HG02970 (cell line): ENCODE data around the gene PDCD1.
"Not testable (repeated sequence)": the region's sequence is repeated elsewhere in the genome, so short reads cannot be mapped to it uniquely, and the experiment has no call there.

Experiments
- ATAC-seq: cut with Tn5 transposase; IDR thresholded peaks from one replicate; pipeline ENCODE4 v1.9.1; 2021; ENCODE audit warnings: mild to moderate bottlenecking, moderate library complexity, moderate number of reproducible peaks; ENCODE audit not compliant: unreplicated experiment, low FRiP score

Gene PDCD1

DNA sequence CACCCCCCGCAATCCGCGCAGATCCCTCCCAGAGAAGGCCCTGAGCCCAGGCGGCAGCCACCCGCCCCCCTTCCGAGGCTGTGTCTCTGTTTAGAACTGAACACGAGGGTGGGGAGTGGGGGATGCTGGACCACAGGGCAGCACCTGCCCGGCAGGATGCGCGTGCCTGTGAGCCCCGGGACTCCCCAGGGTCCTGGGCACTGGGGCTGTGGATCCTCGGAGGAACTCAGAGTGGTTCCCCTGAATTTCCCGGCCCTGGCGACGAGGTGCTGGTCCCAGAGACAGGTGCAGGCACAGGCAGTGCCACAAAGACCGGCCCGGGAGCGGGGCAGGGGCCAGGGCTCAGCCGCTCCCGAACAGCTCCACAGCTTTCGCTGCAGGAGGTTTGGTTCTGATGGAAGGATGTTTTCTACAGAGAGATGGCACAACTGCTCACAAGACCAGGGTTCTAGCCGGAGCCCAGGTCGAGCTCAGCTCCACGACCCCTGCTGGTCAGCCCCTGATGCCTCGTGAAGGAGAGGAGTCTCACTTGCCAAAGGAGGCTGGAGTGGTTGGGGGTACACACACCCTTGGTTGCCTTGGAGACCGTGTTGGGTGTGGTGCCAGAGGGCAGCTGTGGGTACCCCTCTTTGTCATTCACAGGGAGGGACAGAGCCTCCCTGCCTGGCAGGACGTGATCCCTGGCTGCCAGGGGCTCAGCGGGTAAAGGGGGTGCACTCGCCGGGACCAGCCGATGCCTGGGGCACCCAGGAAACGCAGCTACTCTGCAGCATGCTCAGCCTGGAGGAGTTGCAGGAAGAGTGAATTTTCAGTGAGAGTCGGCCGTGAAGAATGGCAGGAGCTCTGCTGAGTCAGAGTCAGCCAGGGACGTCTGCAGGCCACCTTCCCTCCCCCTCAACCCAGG lies 54.1 kb downstream of the PDCD1 start:
- no peak for ATAC-seq

DNA sequence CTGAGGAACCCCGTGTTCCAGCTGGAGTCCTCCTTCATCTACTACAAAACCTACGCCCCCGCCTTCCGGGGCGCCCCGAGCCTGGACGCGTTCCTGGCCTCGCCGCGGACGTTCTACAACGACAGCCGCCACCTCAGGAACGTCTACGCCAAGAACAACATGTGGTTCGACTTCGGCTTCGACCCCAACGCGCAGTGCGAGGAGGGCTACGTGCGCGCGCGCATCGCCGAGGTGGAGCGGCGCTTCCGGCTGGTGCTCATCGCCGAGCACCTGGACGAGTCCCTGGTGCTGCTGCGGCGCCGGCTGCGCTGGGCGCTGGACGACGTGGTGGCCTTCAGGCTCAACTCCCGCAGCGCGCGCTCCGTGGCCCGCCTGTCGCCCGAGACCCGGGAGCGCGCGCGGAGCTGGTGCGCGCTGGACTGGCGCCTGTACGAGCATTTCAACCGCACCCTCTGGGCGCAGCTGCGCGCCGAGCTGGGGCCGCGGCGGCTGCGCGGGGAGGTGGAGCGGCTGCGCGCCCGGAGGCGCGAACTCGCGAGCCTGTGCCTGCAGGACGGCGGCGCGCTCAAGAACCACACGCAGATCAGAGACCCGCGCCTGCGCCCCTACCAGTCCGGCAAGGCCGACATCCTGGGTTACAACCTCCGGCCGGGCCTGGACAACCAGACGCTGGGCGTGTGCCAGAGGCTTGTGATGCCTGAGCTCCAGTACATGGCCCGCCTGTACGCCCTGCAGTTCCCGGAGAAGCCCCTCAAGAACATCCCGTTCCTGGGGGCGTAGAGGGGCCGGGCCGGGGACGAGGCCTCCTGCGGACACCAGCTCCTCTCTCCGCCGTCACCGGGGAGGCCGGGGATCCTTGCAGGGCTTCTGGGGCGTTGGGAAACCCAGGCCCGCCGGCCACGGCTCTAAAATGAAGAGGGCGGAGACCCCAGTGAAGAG lies 55.0 kb downstream of the PDCD1 start:
- ATAC-seq, result no peak

DNA sequence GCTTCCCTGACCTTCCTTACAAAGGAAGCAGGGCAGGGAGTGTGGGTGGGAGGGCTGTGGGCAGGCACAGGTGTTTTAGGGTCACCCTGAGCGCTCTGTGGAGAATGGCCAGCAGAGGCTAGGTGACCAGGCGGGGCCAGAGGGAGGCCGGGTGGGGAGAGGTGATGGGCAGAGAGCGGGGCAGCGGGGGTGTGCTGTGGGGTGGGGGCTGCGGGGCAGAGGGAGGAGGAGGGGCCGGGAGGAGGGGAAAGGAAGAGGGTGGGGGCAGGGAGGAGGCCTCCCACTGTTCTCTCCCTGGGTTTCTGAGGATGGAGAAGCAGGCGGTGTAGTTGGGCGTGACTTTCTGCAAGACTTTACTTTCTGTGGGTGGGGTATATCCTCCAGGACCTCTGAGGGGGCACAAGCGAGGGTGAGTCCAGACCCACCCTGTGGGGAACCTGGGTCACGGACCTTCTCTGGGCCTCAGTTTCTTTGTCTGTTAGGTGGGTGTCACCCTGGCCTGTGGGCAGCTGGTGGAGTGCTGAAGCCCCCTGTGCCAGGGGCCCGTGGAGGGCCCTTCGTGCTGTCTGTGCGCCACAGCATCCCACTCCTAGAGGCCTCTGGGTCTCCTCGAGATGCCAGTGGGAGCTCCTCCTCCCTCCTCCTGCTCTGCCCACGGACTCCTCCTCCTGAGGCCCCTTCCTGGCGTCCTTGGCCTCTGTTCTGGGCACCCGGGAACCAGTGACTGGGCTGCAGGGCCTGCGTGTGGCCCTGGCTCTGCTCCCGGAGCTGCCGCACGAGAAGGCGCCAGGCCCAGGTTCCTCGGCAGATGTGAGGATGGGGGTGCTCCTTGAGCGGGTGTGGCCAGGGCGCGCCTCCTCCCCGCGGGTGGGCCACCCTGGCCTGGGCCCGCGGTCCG lies 56.0 kb downstream of the PDCD1 start:
- ATAC-seq, result no peak

DNA sequence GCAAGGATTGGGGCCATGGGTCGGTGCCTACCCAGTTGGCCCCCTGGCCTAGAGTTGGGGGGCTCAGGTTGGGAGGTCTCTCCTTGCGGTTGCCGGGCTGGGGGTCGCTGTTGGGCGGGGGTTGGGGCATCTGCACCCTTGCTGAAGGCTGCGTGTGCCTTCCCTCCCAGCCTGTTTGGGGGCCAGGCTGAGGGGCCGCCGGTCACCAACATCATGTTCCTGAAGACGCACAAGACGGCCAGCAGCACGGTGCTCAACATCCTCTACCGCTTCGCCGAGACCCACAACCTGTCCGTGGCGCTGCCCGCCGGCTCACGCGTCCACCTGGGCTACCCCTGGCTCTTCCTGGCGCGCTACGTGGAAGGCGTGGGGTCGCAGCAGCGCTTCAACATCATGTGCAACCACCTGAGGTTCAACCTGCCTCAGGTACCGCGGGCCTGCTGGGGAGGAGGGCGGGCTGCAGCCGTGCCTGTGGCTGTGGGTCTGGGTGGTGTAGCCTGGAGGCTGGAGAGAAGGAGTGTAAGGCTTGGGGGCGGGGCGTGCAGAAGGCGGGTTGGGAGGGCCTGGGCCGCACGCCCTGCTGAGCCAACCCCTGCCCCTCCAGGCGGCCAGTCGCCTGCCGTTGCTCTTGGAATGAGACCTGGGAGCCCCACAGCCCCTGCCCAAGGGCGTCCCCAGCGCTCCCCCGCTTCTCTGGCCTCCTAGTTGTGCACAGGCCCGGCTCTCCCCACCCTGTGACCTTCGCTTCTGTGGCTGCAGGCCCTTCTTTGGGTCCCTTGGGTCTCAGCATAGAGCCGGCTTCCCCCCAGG lies 56.9 kb downstream of the PDCD1 start:
- ATAC-seq, result no peak

DNA sequence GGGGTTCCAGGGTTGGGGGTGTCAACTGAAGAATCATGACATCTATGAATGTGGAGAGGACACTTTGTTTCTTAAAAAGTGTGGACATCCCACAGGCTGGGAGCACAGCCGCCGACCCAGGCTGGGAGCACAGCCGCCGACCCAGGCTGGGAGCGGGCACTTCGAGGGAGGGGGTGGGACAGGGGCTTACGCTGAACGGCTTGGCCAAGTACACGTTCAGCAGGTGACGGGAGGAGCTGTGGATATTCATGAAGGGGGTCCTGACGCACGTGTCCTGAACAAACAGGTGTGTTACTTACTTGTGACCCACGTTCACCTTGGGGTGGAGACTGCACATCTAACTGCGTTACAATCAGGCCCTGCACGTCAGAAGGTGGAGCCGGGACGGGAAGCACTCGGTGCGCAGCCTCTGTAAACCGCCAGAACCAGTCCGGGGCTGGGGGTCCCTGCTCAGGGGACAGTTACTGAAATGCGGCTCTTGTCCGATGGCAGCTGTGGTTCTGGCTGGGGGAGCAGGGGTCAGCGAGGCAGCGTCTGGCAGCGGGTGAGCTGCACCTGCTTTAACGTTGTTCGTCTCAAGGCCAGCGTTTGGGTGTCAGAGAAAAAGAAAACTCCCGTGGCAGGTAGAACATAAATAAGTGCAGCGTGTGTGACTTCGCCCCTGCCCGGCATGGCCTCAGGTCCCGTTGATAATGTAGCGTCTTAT lies 58.3 kb downstream of the PDCD1 start:
- ATAC-seq, result not testable (repeated sequence)
